GF-D8 (cell line): ENCODE measurements around the gene GNB5.
"Not testable (repeated sequence)": the region's sequence is repeated elsewhere in the genome, so short reads cannot be mapped to it uniquely, and the experiment has no call there.

Experiments
- DNase-seq: peaks from one replicate; lab custom pipeline; 2025; lab: John Stamatoyannopoulos, UW

GNB5 gene

GRCh38 chr15:52191207-52191606, at the start of gene GNB5:
Gene GNB5 (minus strand): TSS chr15:52191392. CDS start chr15:52184676, 6,716 bp downstream.
- no peak for DNase-seq

DNA sequence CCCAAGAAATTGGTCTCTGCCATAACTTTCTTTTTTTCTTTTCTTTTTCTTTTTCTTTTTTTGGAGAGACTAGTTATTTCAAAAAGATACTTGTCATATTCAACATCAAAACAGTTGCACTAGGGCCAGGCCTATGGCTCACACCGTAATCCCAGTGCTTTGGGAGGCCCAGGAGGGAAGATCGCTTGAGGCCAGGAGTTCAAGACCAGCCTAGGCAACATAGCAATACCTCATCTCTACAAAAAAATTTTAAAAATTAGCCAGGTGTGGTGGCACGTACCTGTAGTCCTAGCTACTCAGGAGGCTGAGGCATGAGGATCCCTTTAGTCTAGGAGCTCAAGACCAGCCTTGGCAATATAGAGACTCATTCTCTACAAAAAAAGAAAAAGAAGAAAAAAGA, 49.0 kb upstream of the GNB5 start:
- DNase-seq, result no peak

- not testable (repeated sequence) for DNase-seq
These were observed 47.9 kb upstream of the GNB5 start for GRCh38 chr15:52238989-52239525.

DNA sequence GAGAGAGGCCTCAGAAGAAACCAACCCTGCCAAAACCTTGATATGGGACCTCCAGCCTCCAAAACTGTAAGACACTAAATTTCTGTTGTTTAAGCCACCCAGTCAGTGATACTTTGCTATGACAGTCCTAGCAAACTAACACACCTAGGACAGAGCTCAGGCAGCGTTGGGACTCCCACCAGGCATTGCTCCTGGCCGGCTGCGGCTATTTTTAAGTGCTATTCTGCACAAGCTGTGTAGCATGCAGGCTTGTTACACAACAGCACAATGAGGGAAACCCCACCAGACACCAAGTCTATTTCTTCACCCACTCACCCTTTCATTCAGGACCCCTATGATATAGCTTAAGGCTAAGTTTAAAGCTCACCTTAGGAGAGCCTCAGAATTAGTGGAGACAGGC, 47.0 kb upstream of the GNB5 start:
- no peak for DNase-seq

GRCh38 chr15:52236013-52236412, 44.8 kb upstream of the GNB5 start:
- no peak for DNase-seq

- DNase-seq, result no peak
These were observed 43.7 kb upstream of the GNB5 start for GRCh38 chr15:52234596-52235541.

DNA sequence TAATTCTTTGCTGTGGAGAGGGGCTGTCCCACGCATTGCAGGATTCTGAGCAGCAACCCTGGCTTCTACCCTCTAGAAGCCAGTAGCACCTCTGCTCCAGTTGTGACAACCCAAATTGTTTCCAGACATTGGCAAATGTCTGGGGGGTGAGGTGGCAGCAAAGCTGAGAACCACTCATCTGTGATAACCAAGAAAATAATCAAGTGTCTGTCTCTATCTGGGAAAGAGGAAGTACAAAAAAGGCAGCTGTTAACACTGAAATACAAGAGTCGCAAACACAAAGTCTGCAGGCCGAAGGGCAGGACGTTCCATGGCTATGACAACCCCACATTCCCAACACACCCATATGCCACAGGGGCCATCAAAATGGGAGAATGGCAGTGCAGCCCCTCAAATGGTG, 42.2 kb upstream of the GNB5 start:
- DNase-seq, result peak; percentile 0

GRCh38 chr15:52232327-52232726, 41.1 kb upstream of the GNB5 start:
- DNase-seq, result no peak

DNA sequence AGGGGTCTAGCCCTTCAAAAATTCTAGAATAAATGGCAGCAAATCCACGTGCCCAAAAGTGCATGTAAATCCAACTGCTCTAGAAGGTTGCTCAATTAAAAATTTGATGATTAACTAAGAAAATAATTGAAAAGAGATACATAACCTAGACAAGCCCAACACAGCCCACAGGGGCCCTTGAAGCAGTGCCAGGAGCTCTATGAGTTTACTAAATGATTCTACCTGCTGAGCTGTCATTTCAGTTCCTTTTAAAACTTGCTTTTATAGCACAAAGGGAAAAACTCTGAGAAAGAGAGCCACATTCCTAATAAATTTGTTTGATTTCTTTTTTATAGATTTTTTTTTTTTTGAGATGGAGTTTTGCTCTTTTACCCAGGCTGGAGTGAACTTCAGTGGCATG, 38.9 kb upstream of the GNB5 start:
- no peak for DNase-seq

DNA sequence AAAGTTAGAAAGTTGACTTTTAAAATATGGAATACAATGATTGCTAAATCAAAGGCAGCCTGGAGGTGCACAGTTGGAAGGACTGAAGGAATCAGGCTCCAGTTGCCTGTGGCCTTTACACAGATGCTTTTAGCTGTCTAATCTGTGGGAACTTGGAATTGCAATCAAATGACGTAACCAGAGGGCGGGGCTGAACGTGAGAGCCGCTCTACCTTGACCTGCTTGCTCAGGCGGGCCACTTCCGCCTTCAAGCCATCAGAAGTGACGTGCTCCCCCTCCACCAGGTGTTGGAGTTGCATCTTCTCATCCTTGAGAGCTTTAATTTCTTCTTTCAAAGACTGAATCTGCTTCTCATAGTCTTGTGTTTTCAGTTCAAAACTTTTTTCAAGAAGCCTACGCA, 37.7 kb upstream of the GNB5 start:
- DNase-seq, result no peak

DNA sequence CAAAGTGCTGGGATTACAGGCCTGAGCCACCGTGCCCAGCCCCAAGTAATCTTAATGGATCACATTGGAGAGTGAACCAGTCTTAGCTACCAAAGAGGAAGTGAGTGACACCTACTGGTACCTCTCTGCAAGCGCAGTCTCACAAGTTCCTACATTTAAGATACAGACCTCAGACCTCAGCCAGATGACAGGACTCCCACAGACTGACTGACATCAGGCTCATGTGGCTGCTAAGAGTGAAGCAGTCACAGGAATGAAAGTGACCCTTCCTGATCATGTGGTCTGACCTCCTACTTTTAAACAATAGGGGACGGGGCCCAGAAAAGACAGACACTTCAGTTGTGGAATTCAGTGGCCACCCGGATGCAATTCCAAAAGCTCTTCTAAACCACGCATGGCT, 36.3 kb upstream of the GNB5 start:
- peak; percentile 36 for DNase-seq

GRCh38 chr15:52225230-52225629, 34.0 kb upstream of the GNB5 start:
- DNase-seq, result no peak

DNA sequence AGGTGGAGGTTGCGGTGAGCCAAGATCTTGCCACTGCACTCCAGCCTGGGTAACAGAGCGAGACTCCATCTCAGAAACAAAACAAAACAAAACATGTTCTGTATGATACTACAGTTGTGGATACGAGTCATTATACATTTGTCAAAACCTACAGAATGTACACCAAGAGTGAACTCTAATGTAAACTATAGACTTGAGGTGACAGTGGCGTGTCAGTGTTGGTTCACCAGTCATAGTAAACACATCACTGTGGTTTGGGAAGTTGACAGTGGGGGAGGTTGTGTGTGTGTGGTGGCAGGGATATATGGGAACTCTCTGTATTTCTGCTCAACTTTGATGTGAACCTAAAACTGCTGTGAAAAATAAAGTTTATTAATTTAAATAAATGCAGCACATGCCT, 33.0 kb upstream of the GNB5 start:
- no peak for DNase-seq

DNA sequence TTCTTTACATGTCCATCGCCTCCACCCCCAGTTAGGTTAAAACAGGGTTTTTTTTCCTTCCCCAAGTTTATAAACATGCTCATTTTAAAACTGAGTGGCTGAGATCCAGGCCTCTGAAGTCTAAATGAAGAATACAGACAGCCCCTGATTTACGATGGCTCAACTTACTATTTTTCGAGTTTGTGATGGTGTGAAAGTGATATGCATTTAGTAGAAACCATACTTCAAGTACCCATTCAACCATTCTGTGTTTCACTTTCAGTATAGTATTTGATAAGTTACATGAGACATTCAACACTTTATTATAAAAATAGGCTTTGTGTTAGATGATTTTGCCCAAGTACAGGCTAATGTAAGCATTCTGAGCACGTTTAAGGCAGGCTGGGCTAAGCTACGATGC, 30.5 kb upstream of the GNB5 start:
- DNase-seq, result no peak

- DNase-seq, result no peak
These were observed 29.9 kb upstream of the GNB5 start for GRCh38 chr15:52220937-52221660.

GRCh38 chr15:52220251-52220650, 29.1 kb upstream of the GNB5 start:
- DNase-seq, result no peak

- no peak for DNase-seq
These were observed 27.6 kb upstream of the GNB5 start for GRCh38 chr15:52218816-52219215.

GRCh38 chr15:52218371-52218770, 27.2 kb upstream of the GNB5 start:
- no peak for DNase-seq

DNA sequence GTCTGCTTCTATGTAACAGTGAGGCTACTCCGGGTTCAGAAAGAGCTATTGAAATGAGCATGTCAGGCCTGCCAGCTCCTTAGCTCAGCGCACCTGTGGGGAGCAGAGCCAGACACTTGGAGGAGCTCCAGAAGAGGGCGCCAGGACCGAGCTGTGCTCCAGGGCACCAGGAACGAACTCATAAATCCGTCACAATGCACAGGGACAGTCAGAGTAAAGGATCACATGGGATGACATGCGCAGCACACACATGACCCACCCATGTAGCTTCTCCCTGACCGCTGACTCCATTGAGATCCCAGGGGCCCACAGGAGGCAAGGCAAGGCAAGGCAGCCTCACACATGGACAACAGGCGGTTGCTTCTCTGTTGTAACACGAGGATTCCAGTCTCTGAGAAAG, 26.0 kb upstream of the GNB5 start:
- no peak for DNase-seq

GRCh38 chr15:52214553-52214952, 23.4 kb upstream of the GNB5 start:
- no peak for DNase-seq

- DNase-seq, result no peak
These were observed 22.0 kb upstream of the GNB5 start for GRCh38 chr15:52213206-52213605.

GRCh38 chr15:52208306-52208946, 17.2 kb upstream of the GNB5 start:
- no peak for DNase-seq

DNA sequence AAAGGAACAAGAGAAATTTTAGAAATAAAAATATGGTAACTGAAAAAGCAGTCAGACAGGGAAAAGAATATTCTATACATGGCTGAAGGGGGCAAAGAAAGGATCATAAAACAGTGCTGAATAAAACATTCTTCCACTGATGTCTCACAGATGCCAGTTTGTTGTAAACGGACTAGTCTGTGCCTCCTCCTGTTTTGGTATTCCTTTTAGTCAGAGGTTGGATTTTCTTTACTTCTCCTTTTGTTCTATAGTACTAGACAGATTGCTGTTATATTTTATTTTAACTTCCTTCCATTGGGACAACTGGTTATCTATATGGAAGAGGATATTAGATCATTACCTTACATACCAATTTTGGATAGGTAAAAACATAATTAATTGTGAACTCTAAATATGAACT, 16.0 kb upstream of the GNB5 start:
- DNase-seq, result no peak
